Common myeloid progenitor, CD34-positive (primary cell): ENCODE results near the gene GPR142.
A peak's percentile ranks its signal among the peaks of the same experiment; 100 is the strongest.

ENCODE experiments used
- CTCF ChIA-PET: fragments of 350-600 bp; sonication (Branson Sonifier 250); formaldehyde crosslinking; loops from one replicate; lab custom pipeline; 2021; ENCODE audit warnings: antibody characterized with exemption; lab: Charles Lee
- POLR2A ChIA-PET: fragments of 350-600 bp; sonication (Branson Sonifier 250); formaldehyde crosslinking; loops from one replicate; lab custom pipeline; 2021; ENCODE audit warnings: antibody characterized with exemption; lab: Charles Lee
- DNase-seq, 3 donors: peaks; one replicate each; pipeline versions ENCODE4 v3.0.0 to v3.0.0-alpha.2; 2013
- H3K27ac ChIP-seq, 2 experiments: 1 replicate in 1 of 2; 2 replicates in 1 of 2; pipeline ENCODE4 v1.7.0; 2013; ENCODE audit warnings: inconsistent platforms in 2 of 2, low read length in 2 of 2, mild to moderate bottlenecking in 2 of 2, low read depth in 1 of 2, moderate library complexity in 1 of 2; ENCODE audit not compliant: severe bottlenecking in 2 of 2, insufficient read depth in 1 of 2, poor library complexity in 1 of 2
- H3K27me3 ChIP-seq, 5 experiments: replicated peaks in 2 of 5; 1 replicate in 3 of 5; 2 replicates in 2 of 5; pipeline versions ENCODE4 v1.6.1 to v1.7.0; 2013; ENCODE audit warnings: low read length in 4 of 5, mild to moderate bottlenecking in 2 of 5, moderate library complexity in 2 of 5, inconsistent platforms in 1 of 5; ENCODE audit not compliant: insufficient read depth in 5 of 5, control insufficient read depth in 4 of 5
- H3K36me3 ChIP-seq, 4 experiments: 1 replicate in 2 of 4; 2 replicates in 2 of 4; pipeline versions ENCODE4 v1.6.1 to v1.7.0; 2013; ENCODE audit warnings: low read length in 3 of 4, control low read depth in 1 of 4, mild to moderate bottlenecking in 1 of 4; ENCODE audit not compliant: control insufficient read depth in 4 of 4, insufficient read depth in 4 of 4
- H3K4me1 ChIP-seq, 4 experiments: 1 replicate in 3 of 4; 2 replicates in 1 of 4; pipeline versions ENCODE4 v1.6.1 to v1.7.1; 2013; ENCODE audit warnings: low read length in 3 of 4, mild to moderate bottlenecking in 3 of 4, control low read depth in 1 of 4, inconsistent platforms in 1 of 4, moderate library complexity in 1 of 4; ENCODE audit not compliant: control insufficient read depth in 4 of 4, insufficient read depth in 4 of 4; ENCODE audit errors: control extremely low read depth in 1 of 4
- H3K4me3 ChIP-seq, 7 experiments: 1 replicate in 4 of 7; 2 replicates in 3 of 7; pipeline versions ENCODE4 v1.5.1 to v1.7.0; 2013; ENCODE audit warnings: mild to moderate bottlenecking in 7 of 7, low read length in 6 of 7, moderate library complexity in 6 of 7, inconsistent platforms in 2 of 7, low read depth in 2 of 7, control low read depth in 1 of 7; ENCODE audit not compliant: insufficient read depth in 4 of 7, control insufficient read depth in 1 of 7; ENCODE audit errors: extremely low read depth in 1 of 7
- H3K9me3 ChIP-seq, 5 experiments: 1 replicate in 4 of 5; 2 replicates in 1 of 5; pipeline versions ENCODE4 v1.6.1 to v1.7.1; 2013; ENCODE audit warnings: low read length in 4 of 5, mild to moderate bottlenecking in 2 of 5, inconsistent platforms in 1 of 5, low read depth in 1 of 5, moderate library complexity in 1 of 5; ENCODE audit not compliant: control insufficient read depth in 4 of 5, insufficient read depth in 2 of 5; ENCODE audit errors: control extremely low read depth in 1 of 5
- WGBS: methylation state at CpG from one replicate; pipeline ENCODE4 v1.1.5; 2013; ENCODE audit not compliant: insufficient coverage; 5-methylcytosine and 5-hydroxymethylcytosine counted together

GPR142 gene

DNA sequence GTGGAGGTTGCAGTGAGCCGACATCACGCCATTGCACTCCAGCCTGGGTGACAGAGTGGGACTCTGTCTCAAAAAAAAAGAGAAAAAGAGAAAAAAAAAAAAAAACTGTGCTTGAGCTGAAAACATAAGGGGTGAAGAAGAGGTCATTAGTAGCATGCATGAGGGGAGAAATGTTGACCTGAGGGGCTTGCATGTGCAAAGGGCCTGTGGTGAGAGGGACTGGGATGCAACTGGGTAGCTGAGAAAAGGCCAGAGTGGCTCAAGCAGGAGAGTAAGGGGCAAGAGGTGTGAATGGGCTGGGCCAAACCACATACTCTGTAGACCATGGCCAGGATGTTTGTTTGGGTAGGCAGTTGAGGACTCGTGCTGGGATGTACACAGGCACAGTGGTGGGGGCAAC is 37.9 kb upstream of the GPR142 start:
- POLR2A ChIA-PET, result no interaction called here
- peaks cover 0 to 35% (median 26%) of the 10 kb centered on the region in 5 experiments for H3K27me3 ChIP-seq
- DNase-seq, result no peak
- 37% methylated on average over 3 of the region's 3 CpGs for WGBS
- CTCF ChIA-PET, result interaction anchor here (1.0 to 1.1 kb wide), 2 partner anchors 21 to 24 kb away, joined by 3 read pairs; no protein-coding TSS in a partner anchor
- H3K4me3 ChIP-seq, result no peak overlapping the region
- no peak overlapping the region for H3K27ac ChIP-seq
- peaks cover 0 to 5% (median 4%) of the 10 kb centered on the region in 5 experiments for H3K9me3 ChIP-seq
- peaks cover 0 to 29% (median 22%) of the 10 kb centered on the region in 4 experiments for H3K4me1 ChIP-seq
- H3K36me3 ChIP-seq, result no peaks in the 10 kb centered on the region

DNA sequence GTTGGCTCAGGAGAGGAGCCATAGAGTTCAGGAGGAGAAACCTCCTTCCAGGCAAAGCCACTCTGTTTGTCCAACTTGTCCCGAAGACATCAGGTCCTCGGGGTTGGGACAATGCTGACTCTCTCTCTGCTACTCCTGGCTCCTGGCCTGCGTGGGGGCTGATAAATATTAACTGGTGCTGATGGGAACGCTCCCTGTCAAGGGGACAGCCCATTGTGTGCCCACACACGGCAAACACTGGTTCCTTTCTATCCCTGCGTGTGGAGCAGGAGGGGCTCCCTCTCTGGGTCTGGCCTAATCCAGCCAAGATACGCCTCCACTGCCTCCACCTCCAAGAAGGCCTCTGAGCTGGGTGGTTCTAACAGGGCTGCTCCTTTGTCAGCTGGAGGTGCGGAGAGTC is 36.9 kb upstream of the GPR142 start:
- ChIA-PET CTCF (interaction anchor here (1.3 to 3.1 kb wide), 4 partner anchors 21 to 35 kb away, joined by 4 to 15 read pairs (median 9); no protein-coding TSS in a partner anchor), POLR2A (no interaction called here)
- H3K27ac ChIP-seq, result no peak overlapping the region
- H3K4me1 ChIP-seq, result peaks cover 0 to 24% (median 19%) of the 10 kb centered on the region in 4 experiments
- H3K27me3 ChIP-seq, result peaks cover 0 to 26% (median 20%) of the 10 kb centered on the region in 5 experiments
- WGBS, result 94% methylated on average over 8 of the region's 8 CpGs
- no peaks in the 10 kb centered on the region for H3K36me3 ChIP-seq
- H3K4me3 ChIP-seq, result no peak overlapping the region
- H3K9me3 ChIP-seq, result peaks cover 0 to 10% (median 7%) of the 10 kb centered on the region in 5 experiments
- DNase-seq, result no peak

DNA sequence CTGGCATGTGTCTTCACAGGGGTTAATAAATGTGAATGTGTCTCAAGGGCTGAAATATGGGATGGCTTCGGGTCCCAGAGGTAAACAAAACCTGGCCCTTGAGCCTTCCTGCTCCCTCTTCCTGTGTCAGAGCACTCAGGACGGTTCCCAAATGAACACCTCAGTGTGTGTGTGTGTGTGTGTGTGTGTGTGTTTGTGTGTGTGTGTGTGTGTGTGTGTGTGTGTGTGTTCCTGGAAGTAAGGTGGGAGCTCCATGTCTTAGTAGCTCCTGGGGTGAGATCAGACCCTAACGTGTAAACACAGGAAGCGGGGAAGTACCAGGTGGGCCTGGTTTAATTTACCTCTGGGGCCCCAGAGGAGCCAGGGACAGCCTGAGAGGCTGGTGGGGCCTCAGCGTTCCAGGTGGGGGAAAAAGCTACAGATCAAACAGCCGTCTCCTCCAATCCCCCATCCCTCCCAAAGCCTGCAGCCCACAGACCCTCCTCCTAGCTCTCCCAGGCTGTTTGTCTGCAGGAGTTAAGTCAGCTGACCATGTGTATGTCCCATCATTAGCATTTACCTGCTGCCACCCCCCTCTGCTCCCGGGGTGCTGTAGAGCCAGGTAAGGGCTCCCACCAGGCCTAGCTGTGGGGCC is 35.2 kb upstream of the GPR142 start:
- ChIA-PET CTCF (interaction anchor here (0.7 to 3.1 kb wide), 5 partner anchors 8 to 30 kb away, joined by 3 to 15 read pairs (median 3); no protein-coding TSS in a partner anchor), POLR2A (no interaction called here)
- DNase-seq, result no peak
- Histone ChIP-seq H3K9me3 (peaks cover 0 to 10% (median 7%) of the 10 kb centered on the region in 5 experiments), H3K36me3 (no peaks in the 10 kb centered on the region), H3K27ac (no peak overlapping the region), H3K4me3 (no peak overlapping the region), H3K27me3 (peaks cover 0 to 10% (median 4%) of the 10 kb centered on the region in 5 experiments), H3K4me1 (peaks cover 0 to 10% (median 7%) of the 10 kb centered on the region in 4 experiments)
- WGBS, result 79% methylated on average over 5 of the region's 7 CpGs

- ChIA-PET POLR2A (no interaction called here), CTCF (interaction anchor here (0.6 to 3.1 kb wide), 5 partner anchors 9 to 174 kb away, joined by 3 to 15 read pairs (median 3); no protein-coding TSS in a partner anchor)
- peak in 2 of 3 donors; percentile 79 to 84 for DNase-seq
- Histone ChIP-seq H3K27ac (no peak overlapping the region), H3K4me1 (peaks cover 0 to 10% (median 7%) of the 10 kb centered on the region in 4 experiments), H3K27me3 (peaks cover 0 to 8% (median 3%) of the 10 kb centered on the region in 5 experiments), H3K36me3 (no peaks in the 10 kb centered on the region), H3K9me3 (peaks cover 0 to 10% (median 7%) of the 10 kb centered on the region in 5 experiments), H3K4me3 (peak overlapping the region in 1 of 7 experiments; percentile 4)
- WGBS, result 20% methylated on average over 6 of the region's 11 CpGs
Measured at GRCh38 chr17:74332763-74333283, 34.5 kb upstream of the GPR142 start.

DNA sequence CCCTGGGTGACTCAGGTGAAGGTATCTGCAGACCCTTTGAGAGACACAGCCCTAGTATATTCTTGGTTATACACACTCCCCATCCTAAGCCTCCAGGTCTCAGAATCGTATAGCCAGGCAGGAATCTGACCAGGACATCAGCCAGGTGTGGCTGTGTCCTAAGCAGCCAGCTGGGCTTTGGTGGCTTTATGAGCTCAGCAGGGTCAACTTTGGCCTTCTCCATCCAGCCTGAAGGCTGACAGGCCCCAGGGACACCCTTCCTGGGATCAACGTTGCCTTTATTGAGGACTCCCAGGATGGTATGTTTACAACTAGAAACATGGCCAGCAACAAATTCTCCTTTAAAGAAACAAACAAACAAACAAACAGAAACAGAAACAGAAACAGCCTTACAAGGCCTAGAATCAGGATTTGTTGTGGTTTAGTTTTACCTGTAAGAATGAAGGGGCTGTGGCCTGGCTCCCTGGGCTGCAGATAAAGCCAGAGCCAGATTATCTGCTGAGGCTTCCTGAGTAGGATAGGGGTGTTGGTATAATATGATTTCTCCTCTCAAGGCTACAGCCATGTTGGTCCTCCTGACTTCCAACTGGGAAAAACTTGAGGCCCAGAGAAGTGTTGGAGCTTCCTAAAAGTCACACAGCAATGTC is 32.8 kb upstream of the GPR142 start:
- Histone ChIP-seq H3K27me3 (peaks cover 0 to 4% (median 0%) of the 10 kb centered on the region in 5 experiments), H3K27ac (no peak overlapping the region), H3K36me3 (no peaks in the 10 kb centered on the region), H3K9me3 (peaks cover 0 to 10% (median 7%) of the 10 kb centered on the region in 5 experiments), H3K4me1 (peaks cover 0 to 10% (median 7%) of the 10 kb centered on the region in 4 experiments), H3K4me3 (no peak overlapping the region)
- ChIA-PET POLR2A (interaction anchor here (0.6 to 0.7 kb wide), 2 partner anchors 11 to 18 kb away, joined by 3 to 4 read pairs; no protein-coding TSS in a partner anchor), CTCF (interaction anchor here (1.7 to 2.0 kb wide), 2 partner anchors 29 to 33 kb away, joined by 4 read pairs; partner anchors contain the start of gene GPR142)
- WGBS, result 100% methylated on average over 1 of the region's 2 CpGs
- no peak for DNase-seq

DNA sequence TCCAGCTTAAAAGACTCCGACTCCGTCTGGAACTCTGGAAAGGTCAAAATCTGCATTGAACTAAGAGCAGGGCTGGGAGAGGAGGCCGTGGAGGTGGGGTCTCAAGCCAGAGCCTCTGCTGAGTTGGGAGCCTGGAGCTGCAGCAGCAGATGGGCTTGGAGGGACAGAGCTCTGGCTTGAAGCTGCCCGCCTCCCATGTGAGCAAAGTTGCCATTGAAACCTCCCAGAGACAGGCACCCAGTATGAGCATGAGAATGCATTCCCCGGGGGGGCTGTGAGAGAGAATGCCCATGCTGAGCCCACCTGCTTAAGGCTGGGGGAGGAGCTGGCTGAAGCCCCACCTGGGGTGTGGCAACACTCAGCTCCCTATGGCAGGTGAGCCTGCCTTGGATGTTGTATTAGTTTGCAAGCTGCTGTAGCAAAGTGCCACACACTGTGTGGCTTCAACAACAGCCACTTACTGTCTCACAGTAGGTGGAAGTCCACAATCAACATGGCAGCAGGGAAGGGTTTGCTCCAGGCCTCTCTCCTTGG is 31.7 kb upstream of the GPR142 start:
- H3K27ac ChIP-seq, result no peak overlapping the region
- H3K36me3 ChIP-seq, result no peaks in the 10 kb centered on the region
- CTCF ChIA-PET, result interaction anchor here (1.2 to 2.0 kb wide), 4 partner anchors 14 to 32 kb away, joined by 4 to 5 read pairs (median 4); partner anchors contain the start of gene GPR142
- POLR2A ChIA-PET, result no interaction called here
- no peaks in the 10 kb centered on the region for H3K27me3 ChIP-seq
- H3K9me3 ChIP-seq, result peaks cover 0 to 10% (median 7%) of the 10 kb centered on the region in 5 experiments
- no peak overlapping the region for H3K4me3 ChIP-seq
- 98% methylated on average over 5 of the region's 5 CpGs for WGBS
- no peak for DNase-seq
- H3K4me1 ChIP-seq, result peaks cover 0 to 10% (median 7%) of the 10 kb centered on the region in 4 experiments
